H9 (cell line): Measurements from ENCODE around the gene FARSB. TPM values are rescaled to one million over a fixed set of nuclear protein-coding genes. Genes with fewer than 3 reads are reported as not detected.

ENCODE experiments used
- DNase-seq: peaks from one replicate; pipeline ENCODE4 v3.0.0-alpha.2; 2017
- H2AFZ ChIP-seq: one replicate; pipeline ENCODE4 v1.6.1; 2013; ENCODE audit warnings: mild to moderate bottlenecking, low read length, control low read depth, moderate library complexity
- H2AK5ac ChIP-seq: 2 replicates; pipeline ENCODE4 v1.6.1; 2013; ENCODE audit warnings: low read length, control low read depth, mixed read lengths; ENCODE audit not compliant: insufficient read length
- H2BK120ac ChIP-seq: one replicate; pipeline ENCODE4 v1.6.1; 2013; ENCODE audit warnings: low read depth, mild to moderate bottlenecking, low read length, control low read depth, inconsistent platforms; ENCODE audit not compliant: poor library complexity, severe bottlenecking
- H2BK12ac ChIP-seq: 2 replicates; pipeline ENCODE4 v1.6.1; 2013; ENCODE audit warnings: low read length, control low read depth, mixed read lengths, low read depth; ENCODE audit not compliant: insufficient read length
- H2BK15ac ChIP-seq: 2 replicates; pipeline ENCODE4 v1.6.1; 2013; ENCODE audit warnings: low read depth, low read length, control low read depth
- H2BK20ac ChIP-seq: one replicate; pipeline ENCODE4 v1.6.1; 2013; ENCODE audit warnings: low read depth, mild to moderate bottlenecking, low read length, control low read depth, inconsistent platforms; ENCODE audit not compliant: poor library complexity, severe bottlenecking
- H2BK5ac ChIP-seq: 2 replicates; pipeline ENCODE4 v1.6.1; 2013; ENCODE audit warnings: low read length, control low read depth, mixed read lengths; ENCODE audit not compliant: insufficient read length
- H3K14ac ChIP-seq: 2 replicates; pipeline ENCODE4 v1.6.1; 2013; ENCODE audit warnings: low read length, control low read depth; ENCODE audit not compliant: insufficient read depth
- H3K18ac ChIP-seq: 2 replicates; pipeline ENCODE4 v1.6.1; 2013; ENCODE audit warnings: low read depth, mild to moderate bottlenecking, mixed read lengths, low read length, control low read depth; ENCODE audit not compliant: insufficient read length
- H3K23ac ChIP-seq: 2 replicates; pipeline ENCODE4 v1.6.1; 2013; ENCODE audit warnings: low read length, control low read depth, mixed read lengths, low read depth; ENCODE audit not compliant: insufficient read length
- H3K23me2 ChIP-seq: 2 replicates; pipeline ENCODE4 v1.6.1; 2013; ENCODE audit warnings: low read depth, mild to moderate bottlenecking, mixed read lengths, low read length, control low read depth; ENCODE audit not compliant: insufficient read length, poor library complexity, severe bottlenecking
- H3K27ac ChIP-seq: 2 replicates; pipeline ENCODE4 v1.5.1; 2013; ENCODE audit warnings: low read length, control low read depth, mixed read lengths, low read depth; ENCODE audit not compliant: insufficient read length
- H3K27me3 ChIP-seq: 2 replicates; pipeline ENCODE4 v1.6.1; 2013; ENCODE audit warnings: low read length, control low read depth, inconsistent platforms; ENCODE audit not compliant: insufficient read depth
- H3K4ac ChIP-seq: 2 replicates; pipeline ENCODE4 v1.6.1; 2013; ENCODE audit warnings: low read depth, mild to moderate bottlenecking, control low read depth, inconsistent platforms, low read length, moderate library complexity
- H3K4me1 ChIP-seq: 2 replicates; pipeline ENCODE4 v1.6.1; 2013; ENCODE audit warnings: low read length, control low read depth, inconsistent platforms; ENCODE audit not compliant: insufficient read depth
- H3K4me2 ChIP-seq: 2 replicates; pipeline ENCODE4 v1.6.1; 2013; ENCODE audit warnings: low read length, control low read depth, mixed read lengths; ENCODE audit not compliant: insufficient read length, insufficient read depth
- H3K56ac ChIP-seq: 2 replicates; pipeline ENCODE4 v1.6.1; 2013; ENCODE audit warnings: low read depth, mild to moderate bottlenecking, mixed read lengths, low read length, control low read depth; ENCODE audit not compliant: insufficient read length
- H3K79me1 ChIP-seq: 2 replicates; pipeline ENCODE4 v1.6.1; 2013; ENCODE audit warnings: low read depth, mild to moderate bottlenecking, moderate library complexity, low read length, control low read depth, inconsistent platforms; ENCODE audit not compliant: insufficient read depth, poor library complexity, severe bottlenecking
- H3K79me2 ChIP-seq: 2 replicates; pipeline ENCODE4 v1.6.1; 2013; ENCODE audit warnings: low read length, control low read depth, inconsistent platforms; ENCODE audit not compliant: insufficient read depth
- H3K9ac ChIP-seq: 2 replicates; pipeline ENCODE4 v1.6.1; 2013; ENCODE audit warnings: low read length, control low read depth, mixed read lengths; ENCODE audit not compliant: insufficient read length; ENCODE audit errors: extremely low read depth
- H3K9me3 ChIP-seq: one replicate; pipeline ENCODE4 v1.6.1; 2013; ENCODE audit warnings: low read depth, low read length, inconsistent platforms; ENCODE audit not compliant: control insufficient read depth
- H3T11ph ChIP-seq: one replicate; pipeline ENCODE4 v1.6.1; 2013; ENCODE audit warnings: mild to moderate bottlenecking, low read length, control low read depth, inconsistent platforms
- H4K20me1 ChIP-seq: one replicate; pipeline ENCODE4 v1.6.1; 2013; ENCODE audit not compliant: control insufficient read depth, insufficient read length, insufficient read depth
- H4K5ac ChIP-seq: 2 replicates; pipeline ENCODE4 v1.6.1; 2013; ENCODE audit warnings: low read depth, mild to moderate bottlenecking, mixed read lengths, low read length, control low read depth; ENCODE audit not compliant: insufficient read length
- H4K8ac ChIP-seq: replicated peaks from 2 replicates; pipeline ENCODE4 v1.6.1; 2013; ENCODE audit warnings: low read length, control low read depth, mixed read lengths, low read depth; ENCODE audit not compliant: insufficient read length
- H4K91ac ChIP-seq: 2 replicates; pipeline ENCODE4 v1.6.1; 2013; ENCODE audit warnings: low read depth, mild to moderate bottlenecking, moderate library complexity, mixed read lengths, low read length, control low read depth; ENCODE audit not compliant: insufficient read length
- H3K27ac Mint-ChIP-seq, 3 experiments: 2 replicates in 2 of 3; 3 replicates in 1 of 3; pipeline ENCODE4 v1.8.0; 2020 to 2021; ENCODE audit warnings: mixed read lengths in 3 of 3, mild to moderate bottlenecking in 1 of 3, moderate library complexity in 1 of 3
- H3K27me3 Mint-ChIP-seq: 2 replicates; pipeline ENCODE4 v1.8.0; 2021; ENCODE audit warnings: low read depth, mild to moderate bottlenecking, moderate library complexity, mixed read lengths
- H3K36me3 Mint-ChIP-seq, 3 experiments: 2 replicates in 2 of 3; 3 replicates in 1 of 3; pipeline ENCODE4 v1.8.0; 2020 to 2021; ENCODE audit warnings: low read depth in 3 of 3, mixed read lengths in 3 of 3; ENCODE audit not compliant: insufficient read depth in 1 of 3
- H3K4me1 Mint-ChIP-seq, 2 experiments: 2 replicates each; pipeline ENCODE4 v1.8.0; 2020; ENCODE audit warnings: mixed read lengths in 2 of 2
- H3K4me3 Mint-ChIP-seq, 2 experiments: 2 replicates in 1 of 2; 3 replicates in 1 of 2; pipeline ENCODE4 v1.8.0; 2020 to 2021; ENCODE audit warnings: mild to moderate bottlenecking in 2 of 2, mixed read lengths in 2 of 2, moderate library complexity in 1 of 2
- H3K9me3 Mint-ChIP-seq, 2 experiments: 2 replicates in 1 of 2; 3 replicates in 1 of 2; pipeline ENCODE4 v1.8.0; 2020; ENCODE audit warnings: mild to moderate bottlenecking in 2 of 2, mixed read lengths in 2 of 2, moderate library complexity in 1 of 2
- WGBS: extraction: QIAGEN DNeasy Blood & Tissue Kit; methylation state at CpG from one replicate; pipeline ENCODE4 v1.1.7; 2013; ENCODE audit warnings: missing lambda C conversion rate, low lambda C conversion rate, mixed read lengths; ENCODE audit not compliant: insufficient read length; ENCODE audit errors: extremely low coverage; 5-methylcytosine and 5-hydroxymethylcytosine counted together
- total RNA-seq: library from RNA; stranded (reverse); gene quantifications from 2 replicates; pipeline ENCODE4 v1.2.1, GENCODE V29; 2021
- TF ChIP-seq, protein P1 (sequence below): fragments of 200-600 bp; sonication (generic); conservative IDR thresholded peaks from 3 replicates; pipeline ENCODE4 v1.8.0; 2021; ENCODE audit warnings: antibody characterized with exemption, mild to moderate bottlenecking

The FARSB gene
- total RNA-seq, 1 experiment from 2014 or later = 32.1 TPM

DNA sequence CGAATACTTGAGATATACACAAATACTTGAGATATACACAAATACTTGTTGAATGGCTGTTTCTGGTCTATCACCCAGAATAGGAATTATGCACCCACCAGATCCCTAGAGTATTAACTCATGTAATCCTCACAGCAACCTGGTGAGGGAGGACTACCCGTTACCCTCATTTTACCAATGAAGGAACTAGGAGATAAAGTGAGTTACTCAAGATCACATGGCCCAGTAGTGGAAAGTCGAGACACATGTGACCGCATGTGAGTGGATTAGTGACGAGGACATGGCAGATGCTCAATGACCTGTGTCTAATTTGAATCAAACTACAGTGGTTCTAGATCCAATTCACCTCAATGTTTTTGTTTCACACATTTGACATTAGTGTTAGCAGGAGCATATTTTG is 18.0 kb upstream of the FARSB start:
- Histone ChIP-seq H3K9ac (no peak overlapping the region), H3K27ac (no peak overlapping the region), H2BK15ac (no peak overlapping the region), H3K18ac (no peak overlapping the region), H2BK12ac (no peak overlapping the region), H4K8ac (no peak overlapping the region), H3K4ac (no peak overlapping the region), H3K56ac (no peak overlapping the region), H3K79me1 (no peaks in the 10 kb centered on the region), H3K14ac (no peak overlapping the region), H3K27me3 (peaks cover 2% of the 10 kb centered on the region; the same call in 1 of the 2 replicates), H2BK20ac (no peak overlapping the region), H3K79me2 (no peaks in the 10 kb centered on the region), H2AFZ (no peak overlapping the region), H4K91ac (no peak overlapping the region), H3K4me2 (no peak overlapping the region), H3K4me1 (no peaks in the 10 kb centered on the region), H3K23me2 (peaks cover 11% of the 10 kb centered on the region), H3K23ac (no peak overlapping the region), H3K9me3 (no peaks in the 10 kb centered on the region), H3T11ph (no peak overlapping the region), H2BK120ac (no peak overlapping the region), H2BK5ac (no peak overlapping the region), H4K5ac (no peak overlapping the region), H2AK5ac (no peak overlapping the region), H4K20me1 (no peaks in the 10 kb centered on the region)
- no peaks in the 10 kb centered on the region; a peak in 1 of 7 replicates for H3K36me3 Mint-ChIP-seq
- H3K27ac Mint-ChIP-seq = no peak overlapping the region
- WGBS = no CpG with 5 or more reads among the region's 5 CpGs
- no peak overlapping the region for H3K4me3 Mint-ChIP-seq
- H3K4me1 Mint-ChIP-seq = peaks cover 12 to 13% of the 10 kb centered on the region in 2 experiments
- TF ChIP-seq, protein P1, sequence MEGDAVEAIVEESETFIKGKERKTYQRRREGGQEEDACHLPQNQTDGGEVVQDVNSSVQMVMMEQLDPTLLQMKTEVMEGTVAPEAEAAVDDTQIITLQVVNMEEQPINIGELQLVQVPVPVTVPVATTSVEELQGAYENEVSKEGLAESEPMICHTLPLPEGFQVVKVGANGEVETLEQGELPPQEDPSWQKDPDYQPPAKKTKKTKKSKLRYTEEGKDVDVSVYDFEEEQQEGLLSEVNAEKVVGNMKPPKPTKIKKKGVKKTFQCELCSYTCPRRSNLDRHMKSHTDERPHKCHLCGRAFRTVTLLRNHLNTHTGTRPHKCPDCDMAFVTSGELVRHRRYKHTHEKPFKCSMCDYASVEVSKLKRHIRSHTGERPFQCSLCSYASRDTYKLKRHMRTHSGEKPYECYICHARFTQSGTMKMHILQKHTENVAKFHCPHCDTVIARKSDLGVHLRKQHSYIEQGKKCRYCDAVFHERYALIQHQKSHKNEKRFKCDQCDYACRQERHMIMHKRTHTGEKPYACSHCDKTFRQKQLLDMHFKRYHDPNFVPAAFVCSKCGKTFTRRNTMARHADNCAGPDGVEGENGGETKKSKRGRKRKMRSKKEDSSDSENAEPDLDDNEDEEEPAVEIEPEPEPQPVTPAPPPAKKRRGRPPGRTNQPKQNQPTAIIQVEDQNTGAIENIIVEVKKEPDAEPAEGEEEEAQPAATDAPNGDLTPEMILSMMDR = no peak; the same call in 2 of the 3 replicates
- H3K9me3 Mint-ChIP-seq = no peaks in the 10 kb centered on the region; a peak in 1 of 5 replicates
- peaks cover 52% of the 10 kb centered on the region for H3K27me3 Mint-ChIP-seq
- no peak for DNase-seq
